Upper lobe of left lung (tissue), 4 donors: ENCODE measurements around the gene NUP214.

Experiments
- POLR2A ChIP-seq, 4 donors: fragments of 450-650 bp; IDR thresholded peaks; one replicate each; pipeline ENCODE4 v1.5.1; 2016 to 2017; ENCODE audit warnings: antibody characterized with exemption in 4 of 4, mild to moderate bottlenecking in 2 of 4
- POLR2AphosphoS5 ChIP-seq, 2 donors: sonication (generic); formaldehyde crosslinking; IDR thresholded peaks; one replicate each; pipeline ENCODE4 v1.5.1; 2017; ENCODE audit warnings: antibody characterized with exemption in 2 of 2
- TF ChIP-seq, protein P1 (sequence below), 6 experiments: fragments of 450-650 bp in 4 of 6; fragments of 200-600 bp in 2 of 6; sonication (generic) in 2 of 6; IDR thresholded peaks; one replicate each; pipeline ENCODE4 v1.5.1; 2016 to 2019; ENCODE audit warnings: antibody characterized with exemption in 6 of 6

DNA sequence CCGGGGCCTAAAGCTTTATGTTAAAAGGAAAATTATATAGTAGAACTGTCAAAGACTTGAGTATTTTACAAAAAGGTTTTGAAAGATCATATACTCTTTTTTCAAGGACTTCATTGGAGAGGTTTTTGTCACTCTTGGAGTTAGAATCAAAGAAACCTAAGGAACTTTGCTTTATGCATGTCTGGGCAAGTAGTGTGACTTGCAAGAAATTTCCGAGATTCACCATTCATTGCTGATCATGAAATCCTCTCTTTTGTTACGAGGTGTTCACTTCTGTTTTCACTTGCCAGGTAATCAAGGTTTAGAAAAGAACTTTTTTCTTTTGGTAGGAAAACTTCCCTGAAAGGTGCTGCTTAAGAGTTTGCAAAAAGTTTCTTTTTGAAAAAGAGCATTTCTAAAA is 64.8 kb downstream of the NUP214 start:
- TF ChIP-seq, protein P1, sequence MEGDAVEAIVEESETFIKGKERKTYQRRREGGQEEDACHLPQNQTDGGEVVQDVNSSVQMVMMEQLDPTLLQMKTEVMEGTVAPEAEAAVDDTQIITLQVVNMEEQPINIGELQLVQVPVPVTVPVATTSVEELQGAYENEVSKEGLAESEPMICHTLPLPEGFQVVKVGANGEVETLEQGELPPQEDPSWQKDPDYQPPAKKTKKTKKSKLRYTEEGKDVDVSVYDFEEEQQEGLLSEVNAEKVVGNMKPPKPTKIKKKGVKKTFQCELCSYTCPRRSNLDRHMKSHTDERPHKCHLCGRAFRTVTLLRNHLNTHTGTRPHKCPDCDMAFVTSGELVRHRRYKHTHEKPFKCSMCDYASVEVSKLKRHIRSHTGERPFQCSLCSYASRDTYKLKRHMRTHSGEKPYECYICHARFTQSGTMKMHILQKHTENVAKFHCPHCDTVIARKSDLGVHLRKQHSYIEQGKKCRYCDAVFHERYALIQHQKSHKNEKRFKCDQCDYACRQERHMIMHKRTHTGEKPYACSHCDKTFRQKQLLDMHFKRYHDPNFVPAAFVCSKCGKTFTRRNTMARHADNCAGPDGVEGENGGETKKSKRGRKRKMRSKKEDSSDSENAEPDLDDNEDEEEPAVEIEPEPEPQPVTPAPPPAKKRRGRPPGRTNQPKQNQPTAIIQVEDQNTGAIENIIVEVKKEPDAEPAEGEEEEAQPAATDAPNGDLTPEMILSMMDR (IDR thresholded peaks at IDR 0.05): no peak
- TF ChIP-seq POLR2AphosphoS5 (IDR thresholded peaks at IDR 0.05) (no peak), POLR2A (IDR thresholded peaks at IDR 0.05) (no peak)
